Activated T-helper 2 cell treated with anti-CD3 and anti-CD28 coated beads, Interferon-gamma antibody, Interleukin-2, Interleukin-4, amounts not matched to agents 10 μg/mL and 5 μg/mL and 100 μg/mL, durations not matched to agents 14 hours and 24 hours and 36 hours (primary cell): ENCODE results near the gene UBA3. TPM values are rescaled to one million over a fixed set of nuclear protein-coding genes. Genes with fewer than 3 reads are reported as not detected.

Experiments used
- DNase-seq: peaks from one replicate; pipeline ENCODE4 v3.0.0; 2021; ENCODE audit warnings: low spot score
- H3K27ac Mint-ChIP-seq: one replicate; pipeline ENCODE4 v1.8.0; 2021; ENCODE audit warnings: mixed read lengths
- H3K27me3 Mint-ChIP-seq: one replicate; pipeline ENCODE4 v1.8.0; 2021; ENCODE audit warnings: low read depth, mixed read lengths
- H3K36me3 Mint-ChIP-seq: one replicate; pipeline ENCODE4 v1.8.0; 2021; ENCODE audit warnings: low read depth, mixed read lengths
- H3K4me1 Mint-ChIP-seq: one replicate; pipeline ENCODE4 v1.8.0; 2021; ENCODE audit warnings: low read depth, mixed read lengths
- H3K4me3 Mint-ChIP-seq: one replicate; pipeline ENCODE4 v1.8.0; 2021; ENCODE audit warnings: low read depth, mild to moderate bottlenecking, moderate library complexity, mixed read lengths
- H3K9me3 Mint-ChIP-seq: one replicate; pipeline ENCODE4 v1.8.0; 2021; ENCODE audit warnings: mixed read lengths
- intact Hi-C: fragments of 100-400 bp; cut with micrococcal nuclease; formaldehyde crosslinking; loops from one replicate; pipeline ENCODE4 v1.15.1; 2023
- total RNA-seq: library from RNA; stranded (reverse); gene quantifications from 2 replicates; pipeline ENCODE4 v1.2.3, GENCODE V29; 2022

Gene UBA3
- total RNA-seq, 1 donor from 2014 or later = 95.8 TPM

- H3K36me3 Mint-ChIP-seq = peaks cover 33% of the 10 kb centered on the region
Observed at GRCh38 chr3:69013253-69014021, 66.7 kb downstream of the UBA3 start, which contains the start of gene EOGT. TSS of gene EOGT (minus strand) at chr3:69013684. CDS start at chr3:69009846, 3,838 bp downstream.

GRCh38 chr3:69012800-69013252 lies 67.3 kb downstream of the UBA3 start:
- Mint-ChIP-seq H3K27me3 (no peaks in the 10 kb centered on the region), H3K27ac (peak overlapping the region; percentile 71), H3K36me3 (peaks cover 30% of the 10 kb centered on the region), H3K4me3 (peak overlapping the region; percentile 84), H3K9me3 (no peaks in the 10 kb centered on the region), H3K4me1 (peaks cover 24% of the 10 kb centered on the region)
- no peak for DNase-seq
- intact Hi-C loops = loop anchor here (2.0 to 5.0 kb wide), 2 partner anchors 39 to 72 kb away; partner anchors contain the start of genes ARL6IP5 and TMF1

More at GRCh38 chr3:69013253-69014021, 66.7 kb downstream of the UBA3 start, which contains the start of gene EOGT:
- peak; percentile 77 for DNase-seq
- H3K27me3 Mint-ChIP-seq = no peaks in the 10 kb centered on the region
- intact Hi-C loops = loop anchor here (2.0 to 5.0 kb wide), 2 partner anchors 39 to 71 kb away; partner anchors contain the start of genes ARL6IP5 and TMF1
- no peaks in the 10 kb centered on the region for H3K9me3 Mint-ChIP-seq
- peak within 1 kb of the TSS; percentile 71 for H3K27ac Mint-ChIP-seq
- H3K4me3 Mint-ChIP-seq = peak within 1 kb of the TSS; percentile 84
- peaks cover 24% of the 10 kb centered on the region for H3K4me1 Mint-ChIP-seq

- intact Hi-C loops = loop anchor here (2.0 to 5.0 kb wide), 2 partner anchors 40 to 73 kb away; partner anchors contain the start of genes ARL6IP5 and TMF1
- H3K4me3 Mint-ChIP-seq = peak overlapping the region; percentile 84
- H3K27ac Mint-ChIP-seq = peak overlapping the region; percentile 71
- H3K4me1 Mint-ChIP-seq = peaks cover 22% of the 10 kb centered on the region
- no peak for DNase-seq
- no peaks in the 10 kb centered on the region for H3K27me3 Mint-ChIP-seq
- H3K36me3 Mint-ChIP-seq = peaks cover 26% of the 10 kb centered on the region
- H3K9me3 Mint-ChIP-seq = no peaks in the 10 kb centered on the region
Observed at GRCh38 chr3:69012100-69012799, 67.9 kb downstream of the UBA3 start.

- no peak overlapping the region for H3K27ac Mint-ChIP-seq
- no peaks in the 10 kb centered on the region for H3K9me3 Mint-ChIP-seq
- intact Hi-C loops = loop anchor here (5.0 kb wide), 1 partner anchor 41 kb away; the partner anchor contains the start of gene TMF1
- H3K36me3 Mint-ChIP-seq = peaks cover 18% of the 10 kb centered on the region
- H3K27me3 Mint-ChIP-seq = no peaks in the 10 kb centered on the region
- DNase-seq = no peak
- H3K4me1 Mint-ChIP-seq = peaks cover 18% of the 10 kb centered on the region
- peak overlapping the region; percentile 53 for H3K4me3 Mint-ChIP-seq
Observed at GRCh38 chr3:69011096-69011730, 69.0 kb downstream of the UBA3 start.

GRCh38 chr3:69009559-69010410 lies 70.4 kb downstream of the UBA3 start:
- no peak for DNase-seq
- Mint-ChIP-seq H3K4me3 (no peak overlapping the region), H3K36me3 (peaks cover 20% of the 10 kb centered on the region), H3K27ac (no peak overlapping the region), H3K4me1 (peaks cover 11% of the 10 kb centered on the region), H3K9me3 (no peaks in the 10 kb centered on the region), H3K27me3 (no peaks in the 10 kb centered on the region)
- intact Hi-C loops = loop anchor here (5.0 kb wide), 1 partner anchor 43 kb away; the partner anchor contains the start of gene TMF1

GRCh38 chr3:69008980-69009379 lies 71.2 kb downstream of the UBA3 start:
- H3K27ac Mint-ChIP-seq = no peak overlapping the region
- intact Hi-C loops = no loop called here

GRCh38 chr3:69005791-69006482 lies 74.2 kb downstream of the UBA3 start:
- Mint-ChIP-seq H3K4me3 (no peak overlapping the region), H3K27ac (no peak overlapping the region), H3K27me3 (no peaks in the 10 kb centered on the region), H3K4me1 (no peaks in the 10 kb centered on the region), H3K9me3 (no peaks in the 10 kb centered on the region), H3K36me3 (peaks cover 37% of the 10 kb centered on the region)
- DNase-seq = no peak
- intact Hi-C loops = no loop called here

More at GRCh38 chr3:69008980-69009379, 71.2 kb downstream of the UBA3 start:
- peaks cover 4% of the 10 kb centered on the region for H3K4me1 Mint-ChIP-seq
- peaks cover 25% of the 10 kb centered on the region for H3K36me3 Mint-ChIP-seq
- no peaks in the 10 kb centered on the region for H3K9me3 Mint-ChIP-seq
- H3K4me3 Mint-ChIP-seq = no peak overlapping the region
- no peaks in the 10 kb centered on the region for H3K27me3 Mint-ChIP-seq
- no peak for DNase-seq

GRCh38 chr3:69005071-69005790 lies 74.9 kb downstream of the UBA3 start:
- Mint-ChIP-seq H3K9me3 (no peaks in the 10 kb centered on the region), H3K36me3 (peaks cover 32% of the 10 kb centered on the region), H3K27ac (no peak overlapping the region), H3K4me1 (peaks cover 1% of the 10 kb centered on the region), H3K4me3 (no peak overlapping the region), H3K27me3 (no peaks in the 10 kb centered on the region)
- DNase-seq = no peak
- intact Hi-C loops = no loop called here

Other genes with a start within 250 kb of the UBA3 start
- not detected in 2 replicates for gene TAFA4, start 147.8 kb downstream of the UBA3 start, total RNA-seq
- 15.4 and 18.1 TPM in 2 replicates for gene EOGT, start 66.7 kb downstream of the UBA3 start, total RNA-seq
- gene TMF1, start 28.0 kb downstream of the UBA3 start, total RNA-seq = 35.7 and 38.9 TPM in 2 replicates
- gene ARL6IP5, start 4.6 kb upstream of the UBA3 start, total RNA-seq = 124 and 127 TPM in 2 replicates
- gene LMOD3, start 42.2 kb upstream of the UBA3 start, total RNA-seq = not detected in 2 replicates